ENCODE measurements around the gene UBE2E1.

The UBE2E1 gene

DNA sequence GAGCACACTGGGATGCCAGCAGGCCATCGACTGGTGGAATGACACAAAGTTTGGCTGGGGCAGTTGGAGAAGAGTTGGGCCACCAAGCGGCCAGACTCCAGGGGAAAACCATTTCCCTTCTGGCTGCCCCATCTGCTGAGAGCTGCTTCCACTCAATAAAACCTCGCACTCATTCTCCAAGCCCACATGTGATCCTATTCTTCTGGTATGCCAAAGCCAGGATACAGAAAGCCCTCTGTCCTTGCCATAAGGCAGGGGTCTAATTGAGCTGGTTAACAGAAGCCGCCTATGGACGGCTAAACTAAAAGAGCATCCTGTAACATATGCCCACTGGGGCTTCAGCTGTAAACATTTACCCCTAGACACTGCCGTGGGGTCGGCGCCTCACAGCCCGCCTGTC lies 55.9 kb downstream of the UBE2E1 start:
- TF ChIP-seq, protein P1, sequence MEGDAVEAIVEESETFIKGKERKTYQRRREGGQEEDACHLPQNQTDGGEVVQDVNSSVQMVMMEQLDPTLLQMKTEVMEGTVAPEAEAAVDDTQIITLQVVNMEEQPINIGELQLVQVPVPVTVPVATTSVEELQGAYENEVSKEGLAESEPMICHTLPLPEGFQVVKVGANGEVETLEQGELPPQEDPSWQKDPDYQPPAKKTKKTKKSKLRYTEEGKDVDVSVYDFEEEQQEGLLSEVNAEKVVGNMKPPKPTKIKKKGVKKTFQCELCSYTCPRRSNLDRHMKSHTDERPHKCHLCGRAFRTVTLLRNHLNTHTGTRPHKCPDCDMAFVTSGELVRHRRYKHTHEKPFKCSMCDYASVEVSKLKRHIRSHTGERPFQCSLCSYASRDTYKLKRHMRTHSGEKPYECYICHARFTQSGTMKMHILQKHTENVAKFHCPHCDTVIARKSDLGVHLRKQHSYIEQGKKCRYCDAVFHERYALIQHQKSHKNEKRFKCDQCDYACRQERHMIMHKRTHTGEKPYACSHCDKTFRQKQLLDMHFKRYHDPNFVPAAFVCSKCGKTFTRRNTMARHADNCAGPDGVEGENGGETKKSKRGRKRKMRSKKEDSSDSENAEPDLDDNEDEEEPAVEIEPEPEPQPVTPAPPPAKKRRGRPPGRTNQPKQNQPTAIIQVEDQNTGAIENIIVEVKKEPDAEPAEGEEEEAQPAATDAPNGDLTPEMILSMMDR (IDR thresholded peaks at IDR 0.05): no peak

DNA sequence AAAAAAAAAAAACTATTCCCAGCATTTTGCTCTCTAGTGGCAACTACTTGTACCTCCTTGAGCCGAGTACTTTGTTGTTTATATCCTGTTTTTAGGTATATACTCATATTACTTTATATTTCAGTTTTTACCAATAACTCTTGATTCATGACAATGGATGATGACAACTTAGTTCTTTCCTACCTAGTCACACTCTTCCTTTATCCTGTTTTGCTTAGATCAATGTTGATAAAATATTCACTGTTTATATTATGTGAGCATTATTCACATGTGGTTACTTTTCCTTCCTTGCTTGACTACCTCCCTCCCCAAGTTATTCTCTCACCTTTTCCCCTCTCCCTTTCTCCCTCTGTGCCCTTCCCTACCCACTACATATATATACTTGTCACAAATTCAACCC lies 57.3 kb downstream of the UBE2E1 start:
- TF ChIP-seq, protein P1 (IDR thresholded peaks at IDR 0.05): no peak

DNA sequence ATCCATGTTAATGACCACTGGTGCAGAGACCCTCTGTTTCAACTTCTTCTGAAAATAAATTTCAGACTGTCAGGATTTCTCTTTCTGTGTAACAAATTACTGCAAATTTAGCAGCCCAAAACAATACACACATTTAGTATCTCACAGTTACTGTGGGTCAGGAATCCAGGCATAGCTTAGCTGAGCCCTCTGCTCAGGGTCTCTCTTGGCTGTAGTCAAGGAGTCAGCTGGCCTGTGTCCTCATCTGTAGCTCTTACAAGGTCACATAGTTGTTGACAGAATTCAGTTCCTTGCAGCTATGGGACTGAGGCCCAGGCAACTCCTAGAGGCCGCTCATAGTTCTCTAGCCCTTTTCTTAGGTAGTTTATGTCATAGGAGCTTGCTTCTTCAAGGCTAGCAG lies 59.2 kb downstream of the UBE2E1 start:
- TF ChIP-seq, protein P1 (IDR thresholded peaks at IDR 0.05): no peak

DNA sequence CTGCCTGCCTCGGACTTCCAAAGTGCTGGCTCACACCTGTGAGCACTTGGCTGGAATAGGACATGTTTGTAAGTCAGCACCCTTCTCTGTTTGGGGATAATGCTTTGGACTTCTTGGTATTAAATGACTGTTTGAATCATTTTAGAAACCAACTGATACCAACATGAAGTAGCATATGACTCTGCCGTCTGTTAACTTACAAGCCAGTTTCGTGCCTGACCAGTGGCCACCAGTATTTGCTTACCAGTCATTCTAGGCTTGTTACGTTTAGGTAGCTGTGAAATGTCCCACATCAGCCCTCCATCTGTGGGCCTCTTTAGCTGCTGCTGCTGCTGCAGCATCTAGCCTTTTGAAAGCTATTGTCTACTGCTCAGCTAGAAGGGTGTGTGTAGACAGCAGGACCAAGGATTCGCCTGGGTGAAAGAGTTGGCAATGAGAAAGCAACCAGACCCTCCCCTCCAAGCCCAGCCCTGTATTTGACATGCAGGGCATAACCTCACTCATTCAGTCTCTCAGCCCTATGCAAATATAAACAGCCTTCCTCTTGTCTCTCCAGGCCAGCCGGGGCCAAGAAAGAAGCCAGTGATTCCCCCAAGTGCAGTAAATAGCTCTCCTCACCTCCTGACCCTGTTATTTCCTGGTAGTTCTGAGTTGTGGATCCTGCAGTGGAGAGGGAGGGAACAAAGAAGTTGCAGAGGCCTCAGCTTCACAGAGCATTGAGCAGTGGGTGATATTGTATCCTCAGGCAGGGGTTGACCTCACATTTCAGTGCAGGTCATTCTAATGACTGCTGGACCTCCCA lies 60.0 kb downstream of the UBE2E1 start:
- TF ChIP-seq, protein P1 (IDR thresholded peaks at IDR 0.05): no peak

DNA sequence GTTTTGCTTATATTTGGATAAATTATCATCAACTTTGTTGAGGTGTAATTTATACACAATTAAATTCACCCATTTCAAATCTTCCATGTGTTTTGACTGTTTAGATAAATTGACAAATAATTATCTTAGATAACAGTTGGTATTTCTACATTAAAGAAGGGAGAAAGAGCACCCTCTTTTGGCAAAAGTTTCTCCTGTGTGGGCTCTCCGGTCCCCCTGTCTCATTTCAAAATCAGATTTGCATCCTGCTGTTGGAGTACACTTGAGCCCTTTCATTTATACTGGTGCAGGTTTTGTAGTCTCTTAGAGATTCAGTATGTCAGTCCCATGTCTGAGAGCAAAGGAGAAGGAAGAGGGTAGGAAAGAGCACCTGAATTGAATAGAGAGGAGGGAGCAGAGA lies 61.6 kb downstream of the UBE2E1 start:
- TF ChIP-seq, protein P1 (IDR thresholded peaks at IDR 0.05): no peak; the same call in 1 of the 2 replicates

DNA sequence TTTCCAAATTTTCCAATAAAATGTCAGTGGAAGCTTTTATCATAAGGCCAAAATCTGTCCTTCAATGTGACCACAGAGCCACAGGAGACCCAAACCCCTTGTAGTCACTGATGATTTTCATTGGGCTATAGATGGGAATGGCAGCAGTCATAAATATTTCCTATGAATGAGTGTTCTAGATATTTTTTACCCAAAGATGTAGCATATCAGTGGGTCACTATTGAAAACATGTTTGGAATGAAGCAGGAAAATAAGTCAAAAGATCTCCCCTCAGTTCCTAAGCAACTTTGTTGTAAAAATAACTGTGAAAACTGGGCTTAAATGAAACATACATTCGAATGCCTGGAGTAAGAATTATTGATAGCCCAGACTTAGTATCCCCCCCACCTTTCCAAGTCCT lies 62.1 kb downstream of the UBE2E1 start:
- TF ChIP-seq, protein P1 (IDR thresholded peaks at IDR 0.05): no peak

DNA sequence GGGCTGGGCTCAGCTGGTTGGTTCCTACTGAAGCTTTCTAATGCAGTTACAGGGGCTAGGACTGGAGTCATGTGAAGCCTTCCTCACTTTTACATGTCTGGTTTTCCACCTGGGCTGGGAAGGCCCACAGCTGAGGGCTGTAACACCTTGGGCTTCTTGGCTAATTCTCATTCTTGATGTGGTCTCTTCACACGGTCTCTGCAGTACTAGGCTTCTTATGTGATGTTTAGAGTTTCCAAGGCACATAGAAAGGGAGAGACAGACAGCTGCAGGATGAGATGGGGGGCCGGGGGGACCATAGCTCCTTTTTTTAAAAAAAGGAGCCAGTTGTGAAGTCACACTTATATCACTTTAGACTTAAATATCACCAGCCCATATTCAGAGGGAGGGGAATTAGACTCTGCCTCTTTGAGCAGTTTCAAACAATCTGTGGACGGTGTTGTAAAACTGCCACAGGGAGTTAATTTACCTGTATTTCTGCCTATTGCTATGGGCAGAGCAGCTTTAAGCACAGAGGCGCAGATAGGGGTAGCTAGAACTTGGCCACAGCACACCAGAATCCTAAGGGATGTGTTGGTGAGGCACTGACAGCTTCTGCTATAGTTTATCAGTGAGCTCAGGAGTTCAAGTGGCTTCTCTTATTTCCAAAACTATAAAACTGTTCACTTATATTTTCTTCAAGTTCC lies 64.4 kb downstream of the UBE2E1 start:
- TF ChIP-seq, protein P1 (IDR thresholded peaks at IDR 0.05): no peak
